NB4 (cell line): ENCODE data around the gene CD200R1L.

Experiments
- MYC ChIP-seq: IDR thresholded peaks from 2 replicates; pipeline ENCODE4 v1.6.1; 2011; ENCODE audit warnings: low read depth, low read length
- POLR2A ChIP-seq: IDR thresholded peaks from 2 replicates; pipeline ENCODE4 v1.6.1; 2011; ENCODE audit warnings: mild to moderate bottlenecking; ENCODE audit not compliant: insufficient read length; ENCODE audit errors: extremely low read depth
- TF ChIP-seq, protein P1 (sequence below): IDR thresholded peaks from one replicate; pipeline ENCODE4 v1.5.1; 2012; ENCODE audit warnings: low read depth, low read length
- TF ChIP-seq, protein P2 (sequence below): IDR thresholded peaks from 2 replicates; pipeline ENCODE4 v1.6.1; 2011; ENCODE audit warnings: low read depth, low read length

DNA sequence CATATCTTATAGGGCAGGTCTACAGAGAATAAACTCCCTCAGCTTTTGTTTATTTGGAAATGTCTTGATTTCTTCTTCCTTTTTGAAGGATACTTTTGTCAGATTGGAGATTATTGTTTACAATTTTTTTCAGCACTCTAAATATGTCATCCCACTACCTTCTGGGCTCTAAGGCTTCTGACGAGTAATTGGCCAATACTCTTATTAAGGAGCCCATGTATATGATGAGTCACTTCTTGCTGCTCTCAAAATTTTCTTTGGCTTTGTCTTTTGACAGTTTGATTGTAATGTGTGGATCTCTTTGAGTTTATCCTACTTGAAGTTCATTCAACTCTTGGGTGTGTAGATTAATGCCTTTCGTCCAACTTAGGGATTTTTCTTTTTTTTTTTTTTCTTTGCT, 28.9 kb upstream of the CD200R1L start:
- TF ChIP-seq POLR2A (no peak), MYC (no peak)
- TF ChIP-seq, protein P1, sequence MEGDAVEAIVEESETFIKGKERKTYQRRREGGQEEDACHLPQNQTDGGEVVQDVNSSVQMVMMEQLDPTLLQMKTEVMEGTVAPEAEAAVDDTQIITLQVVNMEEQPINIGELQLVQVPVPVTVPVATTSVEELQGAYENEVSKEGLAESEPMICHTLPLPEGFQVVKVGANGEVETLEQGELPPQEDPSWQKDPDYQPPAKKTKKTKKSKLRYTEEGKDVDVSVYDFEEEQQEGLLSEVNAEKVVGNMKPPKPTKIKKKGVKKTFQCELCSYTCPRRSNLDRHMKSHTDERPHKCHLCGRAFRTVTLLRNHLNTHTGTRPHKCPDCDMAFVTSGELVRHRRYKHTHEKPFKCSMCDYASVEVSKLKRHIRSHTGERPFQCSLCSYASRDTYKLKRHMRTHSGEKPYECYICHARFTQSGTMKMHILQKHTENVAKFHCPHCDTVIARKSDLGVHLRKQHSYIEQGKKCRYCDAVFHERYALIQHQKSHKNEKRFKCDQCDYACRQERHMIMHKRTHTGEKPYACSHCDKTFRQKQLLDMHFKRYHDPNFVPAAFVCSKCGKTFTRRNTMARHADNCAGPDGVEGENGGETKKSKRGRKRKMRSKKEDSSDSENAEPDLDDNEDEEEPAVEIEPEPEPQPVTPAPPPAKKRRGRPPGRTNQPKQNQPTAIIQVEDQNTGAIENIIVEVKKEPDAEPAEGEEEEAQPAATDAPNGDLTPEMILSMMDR: no peak
- TF ChIP-seq, protein P2, sequence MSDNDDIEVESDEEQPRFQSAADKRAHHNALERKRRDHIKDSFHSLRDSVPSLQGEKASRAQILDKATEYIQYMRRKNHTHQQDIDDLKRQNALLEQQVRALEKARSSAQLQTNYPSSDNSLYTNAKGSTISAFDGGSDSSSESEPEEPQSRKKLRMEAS: no peak
